Erythroblast (primary cell): ENCODE results near the gene RNF215.

Experiments
- DNase-seq, 2 experiments: peaks; one replicate each; lab custom pipeline; 2025; lab: John Stamatoyannopoulos, UW
- GATA1 ChIP-seq: IDR thresholded peaks from 2 replicates; pipeline ENCODE4 v1.6.1; 2011; ENCODE audit warnings: low read depth, mild to moderate bottlenecking, control low read depth, low read length, moderate library complexity
- POLR2A ChIP-seq: IDR thresholded peaks from 2 replicates; pipeline ENCODE4 v1.6.1; 2011; ENCODE audit warnings: mild to moderate bottlenecking, low read length

RNF215 gene

GRCh38 chr22:30386960-30387827, at the start of gene RNF215:
Gene RNF215 (minus strand): TSS chr22:30387411. CDS start chr22:30387313, 98 bp downstream.
- peak; percentile 84 to 92 for DNase-seq
- TF ChIP-seq POLR2A (no peak), GATA1 (no peak)

GRCh38 chr22:30436196-30436595, 49.0 kb upstream of the RNF215 start:
- no peak for DNase-seq
- TF ChIP-seq GATA1 (no peak), POLR2A (no peak)

- DNase-seq, result peak; percentile 53 to 77
- no peak for TF ChIP-seq GATA1
- no peak for TF ChIP-seq POLR2A
These were observed 48.5 kb upstream of the RNF215 start for GRCh38 chr22:30435674-30436126.

- peak in 1 of 2 experiments; percentile 18 for DNase-seq
- TF ChIP-seq POLR2A, result no peak
- TF ChIP-seq GATA1, result no peak
These were observed 47.6 kb upstream of the RNF215 start for GRCh38 chr22:30434843-30435242.

GRCh38 chr22:30433773-30434172, 46.6 kb upstream of the RNF215 start:
- DNase-seq, result no peak
- TF ChIP-seq GATA1, result no peak
- TF ChIP-seq POLR2A, result no peak

GRCh38 chr22:30433227-30433626, 46.0 kb upstream of the RNF215 start:
- TF ChIP-seq GATA1 (no peak), POLR2A (no peak)
- no peak for DNase-seq

GRCh38 chr22:30432520-30432919, 45.3 kb upstream of the RNF215 start:
- TF ChIP-seq POLR2A, result no peak
- no peak for TF ChIP-seq GATA1
- DNase-seq, result no peak

GRCh38 chr22:30432096-30432495, 44.9 kb upstream of the RNF215 start:
- TF ChIP-seq GATA1 (no peak), POLR2A (no peak)
- DNase-seq, result no peak

GRCh38 chr22:30430933-30431332, 43.7 kb upstream of the RNF215 start:
- TF ChIP-seq GATA1 (no peak), POLR2A (no peak)
- no peak for DNase-seq

GRCh38 chr22:30429887-30430286, 42.7 kb upstream of the RNF215 start:
- no peak for DNase-seq
- TF ChIP-seq POLR2A, result no peak
- TF ChIP-seq GATA1, result no peak

- peak; percentile 31 to 43 for DNase-seq
- TF ChIP-seq GATA1, result no peak
- no peak for TF ChIP-seq POLR2A
These were observed 40.7 kb upstream of the RNF215 start for GRCh38 chr22:30427871-30428270.

- DNase-seq, result peak; percentile 87 to 88
- peak; percentile 68 for TF ChIP-seq POLR2A
- no peak for TF ChIP-seq GATA1
These were observed 39.5 kb upstream of the RNF215 start for GRCh38 chr22:30426388-30427353.

- DNase-seq, result peak; percentile 69 to 76
These were observed 38.6 kb upstream of the RNF215 start, which contains the start of gene MTFP1 for GRCh38 chr22:30425616-30426387. Gene MTFP1 (plus strand): TSS chr22:30425768. CDS start chr22:30425880, 112 bp downstream.

More at GRCh38 chr22:30425616-30426387, 38.6 kb upstream of the RNF215 start, which contains the start of gene MTFP1:
- TF ChIP-seq GATA1 (no peak), POLR2A (no peak)
